Smooth muscle cell (in vitro differentiated cells): Measurements from ENCODE around the gene CCNI. TPM values are rescaled to one million over a fixed set of nuclear protein-coding genes. Genes with fewer than 3 reads are reported as not detected.

Source experiments
- DNase-seq: peaks from one replicate; lab custom pipeline; 2025; ENCODE audit not compliant: unreplicated experiment; lab: John Stamatoyannopoulos, UW
- H2AFZ ChIP-seq: fragments of 200-600 bp; sonication (generic); 2 replicates; pipeline ENCODE4 v1.6.0; 2016; ENCODE audit warnings: antibody characterized with exemption, low read depth, mild to moderate bottlenecking
- H3F3A ChIP-seq: fragments of 200-600 bp; sonication (generic); 2 replicates; pipeline ENCODE4 v1.6.0; 2017; ENCODE audit warnings: antibody characterized with exemption, low read depth
- H3K27ac ChIP-seq: fragments of 200-600 bp; sonication (generic); 2 replicates; pipeline ENCODE4 v1.5.1; 2016; ENCODE audit warnings: low read depth, mild to moderate bottlenecking
- H3K27me3 ChIP-seq: fragments of 200-600 bp; sonication (generic); 2 replicates; pipeline ENCODE4 v1.6.1; 2016; ENCODE audit warnings: low read depth, mild to moderate bottlenecking
- H3K36me3 ChIP-seq: fragments of 200-600 bp; sonication (generic); 2 replicates; pipeline ENCODE4 v1.5.1; 2016; ENCODE audit warnings: low read depth
- H3K4me1 ChIP-seq: fragments of 200-600 bp; sonication (generic); 2 replicates; pipeline ENCODE4 v1.5.1; 2016; ENCODE audit warnings: low read depth
- H3K4me2 ChIP-seq: fragments of 200-600 bp; sonication (generic); 2 replicates; pipeline ENCODE4 v1.6.0; 2016; ENCODE audit warnings: mild to moderate bottlenecking
- H3K4me3 ChIP-seq: fragments of 200-600 bp; sonication (generic); 2 replicates; pipeline ENCODE4 v1.5.1; 2016; ENCODE audit warnings: mild to moderate bottlenecking
- H3K79me2 ChIP-seq: fragments of 200-600 bp; sonication (generic); 2 replicates; pipeline ENCODE4 v1.6.0; 2016; ENCODE audit warnings: low read depth, mild to moderate bottlenecking
- H3K9ac ChIP-seq: fragments of 200-600 bp; sonication (generic); 2 replicates; pipeline ENCODE4 v1.6.0; 2016; ENCODE audit warnings: low read depth
- H3K9me3 ChIP-seq: fragments of 200-600 bp; sonication (generic); replicated peaks from 2 replicates; pipeline ENCODE4 v1.5.1; 2016; ENCODE audit warnings: low read depth
- H4K20me1 ChIP-seq: fragments of 200-600 bp; sonication (generic); 2 replicates; pipeline ENCODE4 v1.6.0; 2016; ENCODE audit warnings: low read depth
- WGBS: methylation state at CpG from one replicate; pipeline ENCODE4 v1.1.7; 2016; ENCODE audit warnings: low lambda C conversion rate; 5-methylcytosine and 5-hydroxymethylcytosine counted together
- polyA plus RNA-seq: library from polyadenylated mRNA; unstranded; fragments of >200 nt; fragmentation: Nextera tagmentation; extraction: Ambion mirVana; gene quantifications from 2 replicates; pipeline ENCODE4 v1.2.1, GENCODE V29; 2016
- total RNA-seq: library from RNA; depleted of rRNA; stranded (reverse); fragments of >200 nt; gene quantifications from 2 replicates; pipeline ENCODE4 v1.2.3, GENCODE V29; 2014
- TF ChIP-seq, protein P1 (sequence below): fragments of 200-600 bp; sonication (generic); IDR thresholded peaks from 2 replicates; pipeline ENCODE4 v1.5.1; 2017; ENCODE audit warnings: borderline replicate concordance, mild to moderate bottlenecking, antibody characterized with exemption; ENCODE audit not compliant: insufficient read depth, poor library complexity, severe bottlenecking

The CCNI gene
- total and polyA plus RNA-seq, 2 experiments from 2014 or later: 205 to 222 TPM

DNA sequence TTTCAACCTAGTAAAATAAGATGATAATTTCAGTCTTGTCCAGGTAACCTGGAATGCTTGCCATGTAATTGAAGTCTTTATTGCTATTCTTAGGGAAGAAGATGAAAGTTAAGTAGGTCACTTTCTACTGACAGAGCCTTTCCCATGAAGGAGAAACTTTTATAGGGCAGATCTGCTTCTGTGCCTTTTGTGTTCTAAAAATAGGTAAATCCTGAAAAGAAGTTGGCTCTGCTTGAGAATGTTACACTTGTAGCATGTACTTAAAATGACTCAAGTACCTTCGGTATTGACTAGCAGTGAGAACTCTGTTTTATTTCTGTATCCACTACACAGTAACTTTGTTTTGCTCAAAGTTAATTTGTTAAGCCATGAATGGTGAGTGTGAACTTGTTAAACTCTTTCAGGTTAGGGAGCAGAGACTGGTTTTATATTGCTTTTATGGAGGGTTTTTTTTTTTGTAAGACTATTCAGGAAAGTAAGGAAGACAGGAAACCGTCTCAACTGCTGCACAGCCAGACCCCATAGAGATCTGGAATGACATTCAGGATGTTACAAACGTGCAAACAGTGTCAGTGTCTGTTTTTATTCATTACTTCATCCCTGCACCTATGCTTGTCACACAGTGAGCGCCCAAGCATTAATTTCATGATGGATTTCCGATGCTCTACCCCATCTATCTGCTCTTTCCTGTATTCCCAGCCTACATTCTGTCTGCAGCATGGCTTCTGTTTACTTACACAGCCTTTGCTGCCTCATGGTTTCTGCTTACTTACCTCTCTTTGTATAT, 73.3 kb downstream of the CCNI start:
- peak overlapping the region; percentile 84 for H3K27ac ChIP-seq
- 34% methylated on average over 5 of the region's 5 CpGs for WGBS

DNA sequence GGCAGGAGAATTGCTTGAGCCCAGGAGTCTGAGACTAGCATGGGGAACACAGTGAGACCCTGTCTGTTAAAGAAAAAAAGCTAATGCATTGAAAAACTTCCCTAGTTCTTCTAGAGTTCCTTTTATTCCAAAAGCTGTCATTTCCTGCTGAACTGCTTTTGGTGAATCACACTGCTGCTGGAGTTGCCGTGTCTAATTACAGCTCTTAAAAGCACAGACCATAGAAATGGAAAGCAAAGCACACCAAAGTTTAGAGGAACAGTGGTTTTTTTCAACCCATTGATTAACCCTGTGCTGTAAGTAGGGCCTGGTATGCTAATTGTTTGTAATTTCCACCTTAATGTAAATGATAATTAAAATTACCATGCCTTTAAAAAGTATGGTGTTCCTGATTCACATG, 73.9 kb downstream of the CCNI start:
- Histone ChIP-seq H3K9ac (peak overlapping the region; percentile 23), H3K4me2 (peak overlapping the region; percentile 65), H3K4me3 (no peak overlapping the region), H3K4me1 (peaks cover 29% of the 10 kb centered on the region), H3K9me3 (no peaks in the 10 kb centered on the region), H4K20me1 (no peaks in the 10 kb centered on the region), H3K27ac (peak overlapping the region; percentile 84), H2AFZ (no peak overlapping the region), H3K36me3 (peaks cover 24% of the 10 kb centered on the region), H3F3A (peaks cover 62% of the 10 kb centered on the region), H3K27me3 (no peaks in the 10 kb centered on the region), H3K79me2 (peaks cover 50% of the 10 kb centered on the region)
- DNase-seq: no peak
- WGBS: 6% methylated on average over 1 of the region's 1 CpG
- TF ChIP-seq, protein P1, sequence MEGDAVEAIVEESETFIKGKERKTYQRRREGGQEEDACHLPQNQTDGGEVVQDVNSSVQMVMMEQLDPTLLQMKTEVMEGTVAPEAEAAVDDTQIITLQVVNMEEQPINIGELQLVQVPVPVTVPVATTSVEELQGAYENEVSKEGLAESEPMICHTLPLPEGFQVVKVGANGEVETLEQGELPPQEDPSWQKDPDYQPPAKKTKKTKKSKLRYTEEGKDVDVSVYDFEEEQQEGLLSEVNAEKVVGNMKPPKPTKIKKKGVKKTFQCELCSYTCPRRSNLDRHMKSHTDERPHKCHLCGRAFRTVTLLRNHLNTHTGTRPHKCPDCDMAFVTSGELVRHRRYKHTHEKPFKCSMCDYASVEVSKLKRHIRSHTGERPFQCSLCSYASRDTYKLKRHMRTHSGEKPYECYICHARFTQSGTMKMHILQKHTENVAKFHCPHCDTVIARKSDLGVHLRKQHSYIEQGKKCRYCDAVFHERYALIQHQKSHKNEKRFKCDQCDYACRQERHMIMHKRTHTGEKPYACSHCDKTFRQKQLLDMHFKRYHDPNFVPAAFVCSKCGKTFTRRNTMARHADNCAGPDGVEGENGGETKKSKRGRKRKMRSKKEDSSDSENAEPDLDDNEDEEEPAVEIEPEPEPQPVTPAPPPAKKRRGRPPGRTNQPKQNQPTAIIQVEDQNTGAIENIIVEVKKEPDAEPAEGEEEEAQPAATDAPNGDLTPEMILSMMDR: no peak

More for the DNA sequence above, 73.3 kb downstream of the CCNI start:
- Histone ChIP-seq H3K4me3 (no peak overlapping the region), H3K79me2 (peaks cover 44% of the 10 kb centered on the region), H3K9ac (peak overlapping the region; percentile 23), H4K20me1 (no peaks in the 10 kb centered on the region), H3F3A (peaks cover 63% of the 10 kb centered on the region), H3K27me3 (no peaks in the 10 kb centered on the region), H3K36me3 (peaks cover 18% of the 10 kb centered on the region), H3K4me1 (peaks cover 35% of the 10 kb centered on the region), H3K4me2 (peak overlapping the region; percentile 65), H3K9me3 (no peaks in the 10 kb centered on the region), H2AFZ (no peak overlapping the region)
- DNase-seq: no peak
- TF ChIP-seq, protein P1: no peak

DNA sequence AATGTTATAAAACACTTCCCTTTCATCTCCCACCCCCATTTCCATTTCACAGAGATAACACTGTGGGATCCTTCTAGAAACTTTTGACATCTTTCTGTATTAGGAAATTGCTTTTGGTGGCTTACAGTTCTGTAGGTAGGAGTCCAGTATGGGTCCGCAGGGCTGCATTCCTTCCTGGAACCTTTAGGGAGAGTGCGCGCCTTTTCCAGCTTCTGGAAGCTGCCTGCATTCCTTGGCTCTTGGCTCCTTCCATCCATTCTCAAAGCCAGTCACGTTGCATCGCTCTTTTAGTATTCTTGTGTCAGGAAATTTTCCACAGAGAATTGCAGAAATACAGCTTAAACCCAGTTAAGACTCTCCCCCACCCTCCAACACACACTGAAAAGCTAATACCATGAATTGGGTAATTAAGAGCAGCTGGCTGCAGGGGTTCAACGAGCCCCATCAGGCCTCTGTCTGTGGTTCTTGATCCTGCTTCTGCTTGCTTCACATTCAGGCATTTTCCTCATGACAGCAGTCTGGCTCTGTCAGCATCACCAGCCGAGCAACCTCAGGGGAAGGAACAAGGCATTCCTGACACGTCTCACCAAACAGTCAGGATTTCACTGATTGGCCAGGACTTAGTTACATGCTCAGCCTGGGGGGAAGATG, 77.4 kb downstream of the CCNI start:
- Histone ChIP-seq H3K4me2 (no peak overlapping the region), H3K9me3 (no peaks in the 10 kb centered on the region), H2AFZ (no peak overlapping the region), H3K79me2 (peaks cover 57% of the 10 kb centered on the region), H4K20me1 (no peaks in the 10 kb centered on the region), H3K27ac (peak overlapping the region; percentile 65), H3K9ac (no peak overlapping the region), H3F3A (peaks cover 34% of the 10 kb centered on the region), H3K4me3 (no peak overlapping the region), H3K36me3 (peaks cover 25% of the 10 kb centered on the region), H3K4me1 (peaks cover 20% of the 10 kb centered on the region), H3K27me3 (no peaks in the 10 kb centered on the region)
- WGBS: 56% methylated on average over 8 of the region's 8 CpGs
- TF ChIP-seq, protein P1: no peak
- no peak for DNase-seq
